NCI-H748 (cell line): Measurements from ENCODE around the gene GTF2H1.
"Not testable (repeated sequence)": the region's sequence is repeated elsewhere in the genome, so short reads cannot be mapped to it uniquely, and the experiment has no call there.

Experiments used
- DNase-seq: peaks from one replicate; lab custom pipeline; 2025; ENCODE audit not compliant: unreplicated experiment; lab: John Stamatoyannopoulos, UW

Gene GTF2H1

DNA sequence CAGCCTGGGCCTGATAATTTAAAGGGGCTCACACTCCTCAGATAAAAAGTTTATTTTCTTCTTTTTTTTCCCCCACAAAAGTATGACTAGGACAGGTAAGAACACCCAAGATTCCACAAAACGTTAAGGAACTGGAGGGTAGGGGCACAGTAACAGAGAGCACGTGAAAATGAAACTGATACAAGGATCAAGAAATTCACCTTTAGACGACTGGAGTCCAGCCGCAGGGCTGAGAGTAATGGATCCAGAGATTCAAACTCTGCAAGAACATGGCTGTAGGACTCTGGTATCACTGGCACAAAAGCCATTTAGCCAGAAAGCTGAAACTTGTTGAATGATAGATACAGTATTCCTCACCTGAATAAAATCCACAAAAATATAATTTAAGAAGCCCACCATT lies 4.8 kb upstream of the GTF2H1 start:
- no peak for DNase-seq

DNA sequence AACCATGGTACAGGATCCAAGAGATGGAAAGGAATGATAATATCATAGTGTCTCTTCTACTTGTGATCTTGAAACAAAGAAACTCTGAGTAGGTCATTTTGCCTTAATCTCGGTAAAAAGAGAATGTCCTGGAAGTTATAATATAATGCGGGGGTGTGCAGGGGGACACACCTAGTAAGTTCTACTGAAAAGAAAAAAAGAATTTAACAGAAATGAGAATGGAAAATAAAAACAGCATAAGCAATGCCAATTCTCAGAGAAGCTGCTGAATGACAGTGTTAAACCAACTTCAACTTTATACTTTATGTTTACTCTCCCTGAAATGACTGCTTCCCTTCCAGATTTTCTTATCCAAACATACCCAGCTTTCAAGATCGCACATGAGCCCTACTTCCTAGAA lies 2.5 kb upstream of the GTF2H1 start:
- no peak for DNase-seq

DNA sequence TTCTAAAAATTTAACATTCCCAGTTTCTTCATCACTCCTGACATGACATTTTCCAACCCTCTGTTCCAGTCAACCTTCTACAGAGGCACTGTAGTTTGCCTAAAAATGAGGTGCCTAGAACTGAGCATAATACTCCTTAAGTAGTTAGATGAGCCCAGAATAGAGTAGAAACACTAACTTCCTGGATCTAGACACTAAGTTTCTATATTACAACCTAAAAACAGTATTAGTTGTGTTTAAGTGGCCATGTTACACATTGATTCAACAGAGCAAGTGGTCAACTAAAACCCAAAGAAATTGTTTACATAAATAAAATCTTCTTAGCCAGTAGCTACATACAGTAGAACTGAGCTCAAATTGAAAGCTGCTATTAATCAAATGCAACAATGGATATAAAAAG lies 1.8 kb upstream of the GTF2H1 start:
- no peak for DNase-seq

DNA sequence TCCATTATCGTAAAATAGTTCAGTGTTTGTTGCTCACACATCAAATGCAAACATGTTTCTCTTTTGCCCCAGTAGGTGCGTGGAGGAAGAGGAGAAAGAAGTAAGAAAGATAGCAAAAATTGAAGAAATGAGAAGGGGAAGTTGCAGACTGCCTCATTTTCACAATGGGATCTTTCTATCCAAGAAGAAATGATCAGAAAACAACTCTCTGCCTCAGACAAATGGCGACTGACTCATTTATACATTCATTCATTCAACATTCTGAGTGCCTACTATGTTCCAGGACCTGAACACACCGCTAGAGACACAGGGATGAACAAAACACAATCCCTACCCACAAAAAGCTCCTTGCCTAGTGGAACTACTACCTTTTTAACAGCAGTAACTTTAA lies 794 bp upstream of the GTF2H1 start:
- no peak for DNase-seq

DNA sequence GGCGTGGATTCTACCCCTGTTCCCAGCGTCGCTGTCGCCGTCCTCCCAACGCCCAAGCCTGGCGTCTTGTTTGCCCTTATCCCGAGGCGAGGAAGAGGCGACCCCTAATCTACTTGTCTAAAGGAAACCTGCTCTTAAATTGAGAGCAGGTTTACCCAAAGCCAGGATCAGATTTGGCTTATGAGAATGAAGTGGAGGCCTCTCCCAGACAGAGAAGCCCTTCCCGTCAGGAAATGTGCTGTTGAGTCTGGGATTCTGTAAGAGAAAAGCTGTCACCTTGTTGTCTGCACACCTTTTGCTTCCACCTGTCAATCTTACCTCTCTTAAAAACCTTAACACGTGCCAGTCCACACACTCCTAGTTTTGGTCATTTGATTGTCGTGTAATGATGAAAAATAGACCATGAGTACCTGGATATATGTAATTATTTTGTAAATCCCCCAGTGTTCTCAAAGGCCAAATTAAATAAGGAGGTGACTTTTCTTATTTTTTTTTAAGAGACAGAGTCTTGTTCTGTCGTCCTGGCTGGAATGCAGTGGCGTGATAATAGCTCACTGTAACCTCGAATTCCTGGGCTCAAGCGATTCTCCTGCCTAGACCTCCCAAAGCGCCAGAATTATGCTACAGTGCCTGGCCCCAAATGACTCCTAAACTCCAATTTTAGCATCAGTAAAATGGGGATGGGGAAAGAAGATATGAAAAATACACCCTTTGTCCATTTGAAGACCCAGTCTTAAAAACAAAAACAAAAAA lies 627 bp downstream of the GTF2H1 start:
- DNase-seq, result peak; percentile 30

DNA sequence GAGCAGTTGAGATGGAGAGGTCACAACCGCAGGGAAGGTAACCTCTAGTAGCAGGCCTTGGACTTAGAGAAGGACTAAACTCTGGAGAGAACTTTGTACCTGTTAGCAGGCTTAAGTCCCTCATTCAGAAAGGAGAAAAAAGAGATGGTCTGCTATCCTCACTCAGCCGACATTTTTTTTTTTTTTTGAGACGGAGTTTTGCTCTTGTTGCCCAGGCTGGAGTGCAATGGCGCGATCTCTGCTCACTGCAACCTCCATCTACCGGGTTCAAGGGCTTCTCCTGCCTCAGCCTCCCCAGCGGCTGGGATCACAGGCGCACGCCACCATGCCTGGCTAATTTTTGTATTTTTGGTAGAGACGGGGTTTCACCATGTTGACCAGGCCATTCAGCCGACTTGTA lies 1.5 kb downstream of the GTF2H1 start:
- not testable (repeated sequence) for DNase-seq

DNA sequence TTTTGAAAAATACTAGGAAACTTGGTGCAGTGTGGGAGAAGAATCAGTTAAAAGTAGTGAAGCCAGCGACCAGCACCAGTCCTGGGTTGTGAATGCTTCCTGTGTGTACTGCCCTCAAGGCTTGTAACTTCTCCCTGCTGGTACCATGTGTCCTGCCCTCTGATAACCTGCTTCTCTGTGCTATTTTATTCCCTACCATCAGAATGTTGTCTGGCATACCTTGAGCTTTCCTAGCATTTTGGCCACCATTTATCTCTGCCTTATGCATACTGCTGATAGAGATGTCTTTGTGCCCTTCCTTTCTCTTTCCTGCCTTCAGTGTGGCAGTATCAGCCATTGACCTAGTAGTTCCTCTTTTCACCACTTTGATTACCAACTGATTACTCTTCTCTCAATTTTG lies 2.0 kb downstream of the GTF2H1 start:
- no peak for DNase-seq

DNA sequence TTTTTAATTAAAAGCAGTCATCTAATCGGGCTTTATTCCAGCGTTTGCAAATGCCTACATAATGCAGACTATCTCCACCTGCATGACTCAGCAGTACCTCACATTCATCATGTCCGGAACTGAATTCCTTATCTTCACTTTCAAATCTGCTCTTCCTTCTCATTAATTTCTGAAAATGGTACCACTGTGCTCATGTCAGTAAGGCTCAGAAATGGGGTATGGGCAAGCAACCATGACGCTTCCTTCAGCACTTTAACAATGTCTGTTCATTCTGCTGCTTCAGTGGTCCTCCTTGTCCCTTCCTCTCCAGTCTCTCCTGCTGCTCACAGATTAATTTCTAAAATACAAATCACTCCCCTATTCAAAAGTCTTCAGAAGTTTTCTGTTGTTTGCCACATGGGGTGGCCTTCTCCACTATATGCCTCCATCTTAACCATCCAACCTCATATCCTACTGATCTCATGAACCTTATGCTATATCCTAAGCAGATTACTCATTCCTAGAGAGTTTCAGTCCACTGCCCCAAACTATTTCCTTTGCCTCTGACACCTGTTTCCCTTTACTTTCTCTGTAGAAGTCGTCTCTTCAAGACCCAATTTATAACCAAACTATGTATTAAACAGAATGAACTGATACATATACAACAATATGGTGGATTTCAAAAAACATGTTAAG lies 7.0 kb downstream of the GTF2H1 start:
- no peak for DNase-seq

DNA sequence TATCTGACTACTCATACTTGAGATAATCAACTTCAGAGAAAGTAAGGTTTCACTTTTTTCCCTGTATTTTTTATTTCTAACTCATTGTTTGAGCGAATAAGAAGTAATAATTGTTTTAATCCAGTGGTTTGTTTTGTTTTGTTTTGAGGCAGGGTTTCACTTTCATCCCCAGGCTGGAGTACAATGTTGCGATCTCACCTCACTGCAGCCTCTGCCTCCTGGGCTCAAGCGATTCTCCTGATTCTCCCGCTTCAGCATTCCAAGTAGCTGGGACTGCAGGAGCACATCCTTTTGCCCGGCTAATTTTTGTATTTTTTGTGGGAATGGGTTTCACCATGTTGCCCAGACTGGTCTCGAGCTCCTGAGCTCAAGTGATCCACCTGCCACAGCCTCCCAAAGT lies 8.6 kb downstream of the GTF2H1 start:
- DNase-seq, result no peak

DNA sequence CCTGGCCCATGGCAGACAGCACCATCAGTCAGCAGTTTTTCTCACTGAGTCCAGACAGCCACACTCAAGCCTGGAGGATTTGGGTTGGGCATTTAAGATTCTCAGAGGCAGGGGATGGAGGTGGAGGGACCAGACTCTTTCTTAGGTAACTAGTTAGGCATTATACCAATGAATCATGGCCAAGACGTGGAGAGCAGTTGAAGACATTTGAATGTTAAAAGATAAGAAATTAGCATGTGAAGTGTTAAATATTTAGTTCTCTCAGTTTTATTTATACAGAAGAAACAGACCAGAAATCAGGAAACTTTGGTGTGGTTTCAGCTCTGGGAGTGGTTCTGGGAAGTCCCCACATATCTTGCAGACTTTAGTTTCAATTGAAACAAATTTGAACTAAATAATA lies 9.9 kb downstream of the GTF2H1 start:
- no peak for DNase-seq

DNA sequence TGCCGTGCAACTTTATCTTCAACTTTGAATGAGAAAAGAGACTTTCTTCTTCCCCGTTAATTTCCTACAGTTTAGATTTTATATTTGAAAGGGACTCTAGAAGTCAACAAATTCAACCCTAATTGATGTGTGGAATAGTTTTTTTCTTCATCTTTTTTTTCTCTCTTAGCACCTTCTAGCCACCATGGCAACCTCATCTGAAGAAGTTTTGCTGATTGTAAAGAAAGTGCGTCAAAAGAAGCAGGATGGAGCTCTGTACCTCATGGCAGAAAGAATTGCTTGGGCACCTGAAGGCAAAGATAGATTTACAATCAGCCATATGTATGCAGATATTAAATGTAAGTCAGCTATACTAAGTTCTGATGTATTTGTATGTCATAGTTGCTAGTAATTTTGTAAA lies 10.5 kb downstream of the GTF2H1 start:
- DNase-seq, result no peak

DNA sequence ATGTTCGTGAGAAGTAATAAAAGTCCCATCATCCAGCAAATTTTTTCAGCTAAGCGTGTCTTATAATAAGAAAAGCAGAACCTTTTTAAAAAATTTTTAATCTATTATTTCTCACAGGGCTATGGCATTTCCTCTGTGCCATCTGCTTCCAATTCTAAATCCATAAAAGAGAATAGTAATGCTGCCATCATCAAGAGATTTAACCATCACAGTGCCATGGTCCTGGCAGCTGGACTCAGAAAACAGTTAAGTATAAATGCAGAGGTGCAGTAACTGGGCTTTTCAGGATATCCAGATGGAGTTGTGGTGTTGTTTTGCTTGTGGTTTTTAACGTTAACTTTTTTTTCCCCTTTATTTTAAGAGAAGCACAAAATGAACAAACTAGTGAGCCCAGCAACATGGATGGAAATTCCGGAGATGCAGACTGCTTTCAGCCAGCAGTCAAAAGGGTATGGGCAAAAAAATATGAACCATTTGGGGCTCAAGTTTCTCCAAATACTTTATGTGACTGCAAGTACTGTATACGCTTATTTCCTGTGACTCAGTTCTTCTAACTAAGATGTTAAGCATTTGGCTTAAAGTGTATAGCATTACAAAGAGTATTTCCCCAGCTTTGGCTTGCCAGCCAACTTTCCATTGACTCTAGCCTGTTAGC lies 25.2 kb downstream of the GTF2H1 start:
- no peak for DNase-seq

DNA sequence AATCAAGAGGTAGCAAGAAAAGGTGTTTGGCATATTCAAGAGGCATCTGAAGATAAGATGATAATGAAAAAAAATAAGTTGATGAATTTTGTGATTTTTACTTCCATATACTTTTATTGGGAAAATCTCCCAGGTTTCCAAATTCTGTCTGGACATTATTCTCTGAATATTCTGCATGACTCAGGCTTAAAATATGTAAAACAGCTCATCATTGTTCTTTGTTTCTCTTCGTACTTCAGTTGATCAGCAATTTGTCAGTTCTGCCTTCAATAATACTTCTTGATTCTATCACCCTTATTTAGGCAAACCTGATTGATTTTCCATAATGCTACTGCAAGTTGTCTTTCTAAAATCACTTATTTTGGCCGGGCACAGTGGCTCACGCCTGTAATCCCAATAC lies 30.2 kb downstream of the GTF2H1 start:
- DNase-seq, result no peak

DNA sequence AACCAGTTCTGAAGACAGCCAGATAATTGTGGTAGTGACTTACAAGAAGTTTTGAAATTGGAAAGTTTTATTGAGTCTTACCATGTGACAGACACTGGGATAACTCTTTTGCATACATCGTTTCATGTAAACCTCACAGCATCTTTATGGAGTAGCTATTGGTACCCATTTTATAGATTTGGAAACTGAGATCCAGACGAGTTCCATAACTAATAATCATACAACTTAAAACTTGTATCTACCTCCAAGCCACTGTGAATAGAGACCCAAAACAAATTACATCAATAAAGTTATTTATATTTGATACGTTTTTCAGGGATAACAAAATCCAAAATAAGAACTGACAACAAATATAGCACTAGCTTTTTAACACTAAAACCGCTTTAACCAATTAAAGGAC lies 36.3 kb downstream of the GTF2H1 start:
- no peak for DNase-seq

DNA sequence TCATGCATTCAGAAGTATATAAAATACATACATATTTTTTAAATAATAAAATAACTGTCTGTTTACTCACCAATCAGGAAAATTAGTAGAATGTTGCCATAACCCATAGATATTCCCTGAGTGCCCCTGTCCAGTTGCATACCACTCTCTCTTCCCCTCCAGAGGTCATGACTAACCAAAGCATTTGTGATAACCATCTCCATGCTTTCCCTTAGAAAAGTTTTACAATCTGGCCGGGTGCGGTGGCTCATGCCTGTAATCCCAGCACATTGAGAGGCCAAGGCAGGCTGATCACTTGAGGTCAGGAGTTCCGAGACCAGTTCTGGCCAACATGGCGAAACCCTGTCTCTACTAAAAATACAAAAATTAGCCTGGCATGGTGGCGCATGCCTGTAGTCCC lies 38.8 kb downstream of the GTF2H1 start:
- no peak for DNase-seq

DNA sequence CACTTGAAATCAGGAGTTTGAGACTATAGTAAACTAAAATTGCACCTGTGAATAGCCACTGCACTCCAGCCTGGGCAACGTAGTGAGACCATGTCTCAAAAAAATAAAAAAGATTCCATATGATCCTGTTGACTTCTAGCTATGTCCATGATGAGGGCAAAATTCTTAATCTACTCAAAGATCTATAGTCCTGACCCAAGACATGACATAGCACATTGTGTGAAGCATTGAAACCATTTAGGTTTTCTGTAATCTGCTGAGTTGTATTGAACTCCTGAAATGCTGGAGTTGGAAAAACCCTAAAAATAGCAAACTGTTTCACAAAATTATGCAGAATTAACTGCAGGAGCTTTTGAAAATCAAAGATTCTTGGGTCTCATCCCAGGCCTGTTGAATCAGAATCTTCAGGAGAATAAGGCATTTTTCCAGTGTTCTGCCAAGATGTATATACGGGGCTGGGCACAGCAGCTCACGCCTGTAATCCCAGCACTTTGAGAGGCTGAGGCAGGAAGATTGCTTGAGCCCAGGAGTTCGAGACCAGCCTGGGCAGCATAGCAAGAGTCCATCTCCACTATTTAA lies 42.2 kb downstream of the GTF2H1 start:
- DNase-seq, result no peak

DNA sequence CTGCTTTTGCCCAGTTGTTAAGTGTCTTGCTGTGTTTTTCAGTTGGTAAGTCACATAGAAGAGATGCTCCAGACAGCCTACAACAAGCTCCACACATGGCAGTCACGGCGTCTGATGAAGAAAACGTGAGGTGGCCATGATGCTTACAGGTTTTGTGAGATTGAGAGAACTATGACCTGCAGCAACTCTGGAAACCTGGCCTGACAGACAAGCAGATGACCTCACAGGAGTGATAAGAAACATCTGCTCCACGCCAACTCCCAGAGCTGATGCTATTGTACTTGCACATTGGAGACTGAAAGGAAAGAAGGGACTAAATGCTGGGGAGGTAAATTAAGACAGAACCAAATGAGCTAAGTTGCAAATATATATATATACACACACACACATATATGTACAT lies 43.4 kb downstream of the GTF2H1 start:
- no peak for DNase-seq

DNA sequence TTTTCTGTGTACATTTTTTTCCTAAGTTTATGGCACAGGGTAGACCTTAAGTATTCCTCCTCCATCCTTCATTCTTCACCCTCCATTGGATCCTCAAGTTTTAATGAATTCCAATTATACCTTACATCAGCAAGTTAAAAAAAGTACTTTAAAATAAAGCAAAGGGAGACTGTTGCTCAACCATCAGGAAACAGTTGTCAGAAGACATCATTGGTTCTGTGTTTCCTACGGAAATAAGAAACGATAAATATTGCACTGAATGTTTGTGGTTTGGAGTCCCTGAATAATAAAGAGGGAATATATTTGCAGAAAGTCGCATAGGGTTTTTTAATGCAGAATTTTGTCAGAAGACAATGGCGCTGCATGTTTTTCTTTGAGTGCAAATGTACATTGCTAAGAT lies 43.9 kb downstream of the GTF2H1 start:
- DNase-seq, result no peak

DNA sequence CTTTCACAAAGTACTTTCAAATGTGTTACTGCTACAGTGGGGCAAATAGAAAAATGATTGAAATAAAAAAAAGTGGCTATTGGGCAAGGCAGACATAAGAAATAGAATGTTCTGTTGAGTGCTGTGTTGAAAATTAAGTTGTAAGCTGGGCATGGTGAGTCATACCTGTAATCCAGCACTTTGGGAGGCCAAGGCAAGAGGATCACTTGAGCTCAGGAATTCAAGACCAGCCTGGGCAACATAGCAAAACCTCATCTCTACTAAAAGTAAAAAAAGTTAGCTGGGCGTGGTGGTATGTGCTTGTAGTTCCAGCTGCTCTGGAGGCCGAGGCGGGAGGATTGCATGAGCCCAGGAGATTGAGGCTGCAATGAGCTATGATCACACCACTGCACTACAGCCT lies 45.1 kb downstream of the GTF2H1 start:
- no peak for DNase-seq

DNA sequence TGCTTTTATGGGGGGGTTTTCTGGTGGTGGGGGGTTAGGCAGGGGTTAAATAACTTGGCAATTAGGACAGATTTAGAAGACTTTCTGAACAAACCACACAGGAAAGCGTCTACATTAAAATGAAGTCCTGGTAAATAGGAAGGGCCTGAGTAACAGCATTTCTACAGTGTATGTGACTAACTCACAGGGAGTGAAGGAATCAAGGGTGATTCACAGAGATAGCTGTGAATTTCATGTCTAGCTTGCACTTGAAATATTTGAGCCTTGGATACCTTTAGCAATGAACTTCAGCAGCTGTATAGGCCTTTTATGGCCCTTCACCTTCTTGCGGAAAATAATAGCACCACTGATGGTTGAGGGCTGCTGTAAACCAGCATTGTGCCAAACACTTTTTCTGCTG lies 45.9 kb downstream of the GTF2H1 start:
- no peak for DNase-seq

DNA sequence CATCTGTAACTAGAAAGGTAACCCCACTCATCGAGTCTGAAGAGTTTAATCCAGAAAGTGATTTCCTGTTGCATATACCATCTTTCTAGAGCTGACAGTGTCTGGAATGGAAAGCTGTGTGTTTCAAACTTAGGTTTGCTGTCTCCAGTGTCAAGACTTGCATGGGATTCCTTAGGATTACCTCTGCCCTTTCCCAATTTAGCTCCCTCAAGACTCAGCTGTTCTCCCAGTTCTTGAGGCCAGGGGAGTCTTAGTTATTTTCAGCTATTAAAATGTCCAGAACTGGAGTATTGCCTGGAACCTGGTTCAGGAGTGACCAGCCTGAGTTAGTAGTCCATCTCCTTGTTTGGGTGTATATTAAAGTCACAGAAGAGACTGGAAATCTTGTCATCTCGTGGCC lies 47.0 kb downstream of the GTF2H1 start:
- no peak for DNase-seq

DNA sequence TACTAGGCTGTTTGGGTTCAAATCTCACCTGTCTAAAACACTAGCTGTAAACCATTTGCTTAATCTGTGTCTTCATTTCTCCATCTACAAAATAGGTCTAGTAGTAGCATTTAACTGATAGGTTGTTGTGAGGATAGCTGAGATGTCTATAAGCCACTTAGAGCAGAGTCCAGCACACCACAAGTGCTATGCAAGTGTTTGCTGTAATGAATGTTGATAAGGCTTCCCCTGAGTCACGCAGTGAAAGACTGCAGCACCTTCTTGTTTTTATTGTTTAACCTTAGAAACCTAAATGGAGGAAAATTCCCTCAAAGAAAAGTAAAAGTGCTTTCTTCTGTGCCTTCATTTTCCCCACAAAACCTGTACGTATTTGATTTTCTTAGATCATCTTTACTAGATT lies 48.9 kb downstream of the GTF2H1 start:
- DNase-seq, result no peak
